Fibroblast of lung (primary cell): ENCODE results near the gene ZNF503.

ENCODE experiments used
- EZH2 ChIP-seq: IDR thresholded peaks from 2 replicates; pipeline ENCODE4 v1.5.1; 2012; ENCODE audit warnings: low read length, control low read depth, mild to moderate bottlenecking; ENCODE audit errors: missing control alignments
- TF ChIP-seq, protein P1 (sequence below), 2 donors: IDR thresholded peaks in 1 of 2; conservative IDR thresholded peaks in 1 of 2; 1 replicate in 1 of 2; 2 replicates in 1 of 2; pipeline ENCODE4 v1.5.1; 2011 to 2012; ENCODE audit warnings: low read length in 2 of 2, control low read depth in 1 of 2, inconsistent platforms in 1 of 2, low read depth in 1 of 2, mild to moderate bottlenecking in 1 of 2

GRCh38 chr10:75441196-75441595 lies 39.6 kb upstream of the ZNF503 start:
- TF ChIP-seq, protein P1, sequence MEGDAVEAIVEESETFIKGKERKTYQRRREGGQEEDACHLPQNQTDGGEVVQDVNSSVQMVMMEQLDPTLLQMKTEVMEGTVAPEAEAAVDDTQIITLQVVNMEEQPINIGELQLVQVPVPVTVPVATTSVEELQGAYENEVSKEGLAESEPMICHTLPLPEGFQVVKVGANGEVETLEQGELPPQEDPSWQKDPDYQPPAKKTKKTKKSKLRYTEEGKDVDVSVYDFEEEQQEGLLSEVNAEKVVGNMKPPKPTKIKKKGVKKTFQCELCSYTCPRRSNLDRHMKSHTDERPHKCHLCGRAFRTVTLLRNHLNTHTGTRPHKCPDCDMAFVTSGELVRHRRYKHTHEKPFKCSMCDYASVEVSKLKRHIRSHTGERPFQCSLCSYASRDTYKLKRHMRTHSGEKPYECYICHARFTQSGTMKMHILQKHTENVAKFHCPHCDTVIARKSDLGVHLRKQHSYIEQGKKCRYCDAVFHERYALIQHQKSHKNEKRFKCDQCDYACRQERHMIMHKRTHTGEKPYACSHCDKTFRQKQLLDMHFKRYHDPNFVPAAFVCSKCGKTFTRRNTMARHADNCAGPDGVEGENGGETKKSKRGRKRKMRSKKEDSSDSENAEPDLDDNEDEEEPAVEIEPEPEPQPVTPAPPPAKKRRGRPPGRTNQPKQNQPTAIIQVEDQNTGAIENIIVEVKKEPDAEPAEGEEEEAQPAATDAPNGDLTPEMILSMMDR (conservative IDR thresholded peaks at IDR 0.05 in 1 of 2, IDR thresholded peaks at IDR 0.05 in 1 of 2; ENCODE audit: low read depth in 1 of 2, low read length in 2 of 2) = no peak
- TF ChIP-seq EZH2 = no peak
